Activated CD8-positive, alpha-beta memory T cell treated with anti-CD3 and anti-CD28 coated beads, Interleukin-2, amount 50 U/mL, for 48 hours (primary cell): ENCODE results near the gene HMOX1.
"Not testable (repeated sequence)": the region's sequence is repeated elsewhere in the genome, so short reads cannot be mapped to it uniquely, and the experiment has no call there.

Experiments used
- DNase-seq: peaks from one replicate; pipeline ENCODE4 v3.0.0-alpha.2; 2020

HMOX1 gene

GRCh38 chr22:35437049-35437448 lies 56.2 kb downstream of the HMOX1 start:
- DNase-seq = peak; percentile 66

GRCh38 chr22:35438673-35439364 lies 57.9 kb downstream of the HMOX1 start:
- DNase-seq = not testable (repeated sequence)

GRCh38 chr22:35439365-35439717 lies 58.4 kb downstream of the HMOX1 start:
- no peak for DNase-seq

- DNase-seq = no peak
These were observed 59.2 kb downstream of the HMOX1 start for GRCh38 chr22:35440129-35440528.

GRCh38 chr22:35441489-35442100 lies 60.7 kb downstream of the HMOX1 start:
- DNase-seq = no peak

- no peak for DNase-seq
These were observed 61.6 kb downstream of the HMOX1 start for GRCh38 chr22:35442471-35442870.

- DNase-seq = no peak
These were observed 62.4 kb downstream of the HMOX1 start for GRCh38 chr22:35443338-35443737.
